ENCODE data around the gene ADAMTS18.

ADAMTS18 gene

GRCh38 chr16:77424871-77425604 lies 9.8 kb downstream of the ADAMTS18 start:
- no peak for DNase-seq (ENCODE audit: low read depth)
- TF ChIP-seq CTCF (IDR thresholded peaks at IDR 0.05; ENCODE audit: control insufficient read depth, extremely low read depth, insufficient read depth): no peak
- no peak overlapping the region for H3K4me3 ChIP-seq (ENCODE audit: low read depth, low read length)

DNA sequence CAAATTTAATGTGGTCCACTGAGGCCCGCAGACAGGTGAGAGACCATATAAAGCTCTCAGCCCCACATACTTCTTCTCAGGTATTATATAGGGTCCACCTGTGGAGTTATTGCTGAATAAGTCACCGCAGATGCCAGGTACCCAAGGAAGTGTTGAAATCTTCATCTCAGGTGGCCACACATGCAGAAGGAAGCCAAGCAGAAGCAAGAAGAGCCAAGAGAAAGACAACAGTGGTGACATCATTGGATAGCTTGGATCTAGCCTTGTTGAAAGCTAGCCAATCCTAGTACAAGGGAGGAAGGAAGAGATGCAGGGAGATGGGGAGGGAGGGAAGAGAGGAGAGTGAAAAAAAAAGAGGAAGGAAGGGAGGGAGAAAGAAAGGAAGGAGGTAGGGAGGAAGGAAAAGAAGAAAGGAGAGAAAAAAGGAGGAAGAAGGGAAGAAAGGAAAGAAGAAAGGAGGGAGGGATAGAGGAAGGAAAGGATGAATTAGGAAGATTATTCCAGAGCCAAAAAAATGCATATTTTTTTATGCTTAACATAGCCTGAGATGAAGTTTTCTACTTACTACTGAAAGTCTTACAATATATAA lies 12.5 kb downstream of the ADAMTS18 start:
- no peak for DNase-seq (ENCODE audit: low read depth)
- no peak overlapping the region for H3K4me3 ChIP-seq (ENCODE audit: low read depth, low read length)
- no peak for TF ChIP-seq CTCF (IDR thresholded peaks at IDR 0.05; ENCODE audit: control insufficient read depth, extremely low read depth, insufficient read depth)

GRCh38 chr16:77416939-77417480 lies 17.8 kb downstream of the ADAMTS18 start:
- no peak for DNase-seq (ENCODE audit: low read depth)
- no peak for TF ChIP-seq CTCF (IDR thresholded peaks at IDR 0.05; ENCODE audit: control insufficient read depth, extremely low read depth, insufficient read depth)

DNA sequence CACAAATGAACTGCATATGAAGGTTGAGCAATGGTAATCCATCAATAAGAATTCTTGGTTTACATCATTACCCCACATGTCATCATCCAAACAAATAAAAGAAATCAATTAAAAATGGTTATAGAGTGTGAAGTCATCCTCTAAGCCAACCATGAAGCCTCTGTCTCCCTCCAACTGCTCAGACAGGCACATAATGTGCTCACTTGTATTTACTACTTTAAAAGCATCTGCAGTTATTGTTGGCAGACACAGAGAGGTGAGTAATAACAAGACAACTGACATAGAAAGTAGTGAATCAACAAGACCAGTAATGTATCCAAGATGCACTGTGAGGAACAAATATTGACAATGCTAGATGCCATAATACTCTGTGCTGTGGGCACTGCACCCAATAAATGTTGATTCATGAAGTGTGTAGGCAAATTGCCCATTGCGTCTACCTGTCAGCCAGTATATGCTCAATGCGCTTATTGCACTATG lies 20.0 kb downstream of the ADAMTS18 start:
- peak; percentile 98 for DNase-seq (ENCODE audit: low read depth)
- no peak for TF ChIP-seq CTCF (IDR thresholded peaks at IDR 0.05; ENCODE audit: control insufficient read depth, extremely low read depth, insufficient read depth)
- H3K4me3 ChIP-seq (ENCODE audit: low read depth, low read length): no peak overlapping the region

More at GRCh38 chr16:77416939-77417480, 17.8 kb downstream of the ADAMTS18 start:
- H3K4me3 ChIP-seq (ENCODE audit: low read depth, low read length): no peak overlapping the region

- no peak for TF ChIP-seq CTCF (IDR thresholded peaks at IDR 0.05; ENCODE audit: control insufficient read depth, extremely low read depth, insufficient read depth)
- no peak for DNase-seq (ENCODE audit: low read depth)
- no peak overlapping the region for H3K4me3 ChIP-seq (ENCODE audit: low read depth, low read length)
Observed at GRCh38 chr16:77410449-77410848, 24.4 kb downstream of the ADAMTS18 start.

DNA sequence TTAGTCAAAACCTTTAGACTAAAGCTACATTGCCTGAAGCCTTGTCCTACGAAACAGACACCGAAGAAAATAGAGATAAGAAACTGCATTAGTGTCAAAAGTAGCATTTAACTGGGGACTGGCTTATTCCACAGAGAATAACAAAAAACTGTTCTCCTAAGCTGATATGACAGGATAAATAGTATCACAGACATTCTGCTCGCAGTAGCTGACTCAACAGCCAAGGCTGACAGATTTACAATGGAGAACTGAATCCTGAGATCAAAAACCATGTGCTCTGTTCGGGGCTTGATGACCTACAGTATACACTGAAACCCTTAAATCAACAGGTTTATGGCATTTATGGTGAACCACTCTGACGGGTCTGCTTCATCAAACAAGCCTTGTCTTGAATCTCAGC lies 25.5 kb downstream of the ADAMTS18 start:
- no peak overlapping the region for H3K4me3 ChIP-seq (ENCODE audit: low read depth, low read length)
- TF ChIP-seq CTCF (IDR thresholded peaks at IDR 0.05; ENCODE audit: control insufficient read depth, extremely low read depth, insufficient read depth): no peak
- no peak for DNase-seq (ENCODE audit: low read depth)

All from LNCaP clone FGC (cell line).